ENCODE results near the gene TSC1.

Gene TSC1

DNA sequence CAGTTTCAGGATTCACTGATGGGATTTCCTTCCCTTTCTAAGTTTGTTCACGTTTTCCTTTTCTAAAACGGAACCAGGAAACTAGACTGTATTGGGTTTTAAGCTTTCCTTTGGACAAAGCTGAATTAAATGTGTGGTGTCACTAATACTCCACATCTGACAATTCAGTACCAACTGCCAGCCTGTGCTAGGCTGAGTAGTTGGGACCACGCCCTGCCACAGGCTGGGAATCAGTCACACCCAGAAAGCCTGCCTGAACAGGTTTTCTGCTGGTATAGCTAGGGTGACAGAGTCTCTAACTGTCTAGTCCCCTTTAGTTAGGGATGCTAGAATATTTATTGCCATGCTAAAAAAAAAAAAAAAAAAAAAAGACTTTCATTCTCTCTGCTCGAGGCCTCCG is 50.1 kb downstream of the TSC1 start:
- no peaks in the 10 kb centered on the region for H3K9me3 ChIP-seq (ENCODE audit: control insufficient read depth, insufficient read depth, low read depth, low read length)
- POLR2A ChIA-PET = interaction anchor here (0.7 kb wide), 1 partner anchor 30 kb away, joined by 5 read pairs; no protein-coding TSS in a partner anchor
- no peak overlapping the region for H3K4me3 ChIP-seq (ENCODE audit: low read depth, low read length)
- no peaks in the 10 kb centered on the region for H3K4me1 ChIP-seq (ENCODE audit: control insufficient read depth, insufficient read depth, low read length)
- CTCF ChIA-PET = interaction anchor here (0.8 to 2.8 kb wide), 5 partner anchors 8 to 154 kb away, joined by 3 to 27 read pairs (median 4); no protein-coding TSS in a partner anchor
- H3K27ac ChIP-seq (ENCODE audit: extremely low read depth, low read depth, low read length) = no peak overlapping the region
- H3K36me3 ChIP-seq (ENCODE audit: control insufficient read depth in 2 of 2, insufficient read depth in 1 of 2, low read length in 2 of 2) = peaks cover 10 to 78% of the 10 kb centered on the region in 2 experiments
- TF ChIP-seq KLF1 (tag by site-specific recombination; IDR thresholded peaks at IDR 0.05) = peak; percentile 62
- no peak for TF ChIP-seq ZNF670 (tag by site-specific recombination; IDR thresholded peaks at IDR 0.05; ENCODE audit: low read depth)

DNA sequence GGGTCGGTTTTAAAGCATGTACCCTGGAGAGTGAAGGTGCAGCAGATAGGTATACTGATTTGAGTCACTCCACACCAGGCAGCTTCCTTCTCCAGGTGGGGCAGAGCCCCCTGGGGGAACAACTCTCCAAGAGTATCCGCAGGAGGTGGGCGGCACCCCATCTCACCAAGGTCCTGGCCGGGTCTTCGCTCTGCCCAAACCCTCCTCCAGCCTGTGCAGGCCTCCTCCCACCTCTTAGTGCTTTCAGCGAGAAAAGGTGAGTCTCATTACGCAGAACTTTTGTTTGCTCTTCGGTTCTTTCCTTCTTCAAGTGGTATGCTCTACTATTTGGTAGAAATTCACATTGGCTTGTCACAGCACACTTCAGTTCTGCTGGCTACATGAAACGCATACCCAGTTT is 52.0 kb downstream of the TSC1 start:
- TF ChIP-seq ZFHX2 (tag by site-specific recombination; conservative IDR thresholded peaks at IDR 0.05) = peak; percentile 24; the same call in 1 of the 2 replicates
- no peak for TF ChIP-seq ZNF654 (tag by site-specific recombination; IDR thresholded peaks at IDR 0.05; ENCODE audit: low read depth)
- peak; percentile 40 for TF ChIP-seq ZIC2 (tag by site-specific recombination; IDR thresholded peaks at IDR 0.05)
- peak; percentile 56; the same call in 1 of the 2 replicates for TF ChIP-seq GLIS1 (tag by site-specific recombination; IDR thresholded peaks at IDR 0.05)
- TF ChIP-seq ZFP3 (tag by site-specific recombination; IDR thresholded peaks at IDR 0.05; ENCODE audit: low read depth) = no peak
- TF ChIP-seq ZNF335 (tag by site-specific recombination; conservative IDR thresholded peaks at IDR 0.05) = no peak
- peak; percentile 55; the same call in 1 of the 2 replicates for TF ChIP-seq EGR2 (tag by site-specific recombination; IDR thresholded peaks at IDR 0.05; ENCODE audit: low read depth)
- TF ChIP-seq, protein P1, sequence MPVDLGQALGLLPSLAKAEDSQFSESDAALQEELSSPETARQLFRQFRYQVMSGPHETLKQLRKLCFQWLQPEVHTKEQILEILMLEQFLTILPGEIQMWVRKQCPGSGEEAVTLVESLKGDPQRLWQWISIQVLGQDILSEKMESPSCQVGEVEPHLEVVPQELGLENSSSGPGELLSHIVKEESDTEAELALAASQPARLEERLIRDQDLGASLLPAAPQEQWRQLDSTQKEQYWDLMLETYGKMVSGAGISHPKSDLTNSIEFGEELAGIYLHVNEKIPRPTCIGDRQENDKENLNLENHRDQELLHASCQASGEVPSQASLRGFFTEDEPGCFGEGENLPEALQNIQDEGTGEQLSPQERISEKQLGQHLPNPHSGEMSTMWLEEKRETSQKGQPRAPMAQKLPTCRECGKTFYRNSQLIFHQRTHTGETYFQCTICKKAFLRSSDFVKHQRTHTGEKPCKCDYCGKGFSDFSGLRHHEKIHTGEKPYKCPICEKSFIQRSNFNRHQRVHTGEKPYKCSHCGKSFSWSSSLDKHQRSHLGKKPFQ (tag by site-specific recombination; IDR thresholded peaks at IDR 0.05) = no peak
- TF ChIP-seq, protein P2, sequence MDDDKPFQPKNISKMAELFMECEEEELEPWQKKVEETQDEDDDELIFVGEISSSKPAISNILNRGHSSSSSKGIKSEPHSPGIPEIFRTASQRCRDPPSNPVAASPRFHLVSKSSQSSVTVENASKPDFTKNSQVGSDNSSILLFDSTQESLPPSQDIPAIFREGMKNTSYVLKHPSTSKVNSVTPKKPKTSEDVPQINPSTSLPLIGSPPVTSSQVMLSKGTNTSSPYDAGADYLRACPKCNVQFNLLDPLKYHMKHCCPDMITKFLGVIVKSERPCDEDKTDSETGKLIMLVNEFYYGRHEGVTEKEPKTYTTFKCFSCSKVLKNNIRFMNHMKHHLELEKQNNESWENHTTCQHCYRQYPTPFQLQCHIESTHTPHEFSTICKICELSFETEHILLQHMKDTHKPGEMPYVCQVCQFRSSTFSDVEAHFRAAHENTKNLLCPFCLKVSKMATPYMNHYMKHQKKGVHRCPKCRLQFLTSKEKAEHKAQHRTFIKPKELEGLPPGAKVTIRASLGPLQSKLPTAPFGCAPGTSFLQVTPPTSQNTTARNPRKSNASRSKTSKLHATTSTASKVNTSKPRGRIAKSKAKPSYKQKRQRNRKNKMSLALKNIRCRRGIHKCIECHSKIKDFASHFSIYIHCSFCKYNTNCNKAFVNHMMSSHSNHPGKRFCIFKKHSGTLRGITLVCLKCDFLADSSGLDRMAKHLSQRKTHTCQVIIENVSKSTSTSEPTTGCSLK (tag by site-specific recombination; IDR thresholded peaks at IDR 0.05) = no peak
- TF ChIP-seq ZNF311 (tag by site-specific recombination; IDR thresholded peaks at IDR 0.05; ENCODE audit: borderline replicate concordance) = no peak
- TF ChIP-seq TRIM28 (IDR thresholded peaks at IDR 0.05; ENCODE audit: borderline replicate concordance, low read length) = no peak
- TF ChIP-seq SETDB1 (IDR thresholded peaks at IDR 0.05; ENCODE audit: insufficient read length, low read length) = no peak
- TF ChIP-seq ZSCAN18 (tag by site-specific recombination; IDR thresholded peaks at IDR 0.05) = no peak
- TF ChIP-seq ZNF629 (tag by site-specific recombination; IDR thresholded peaks at IDR 0.05) = no peak
- TF ChIP-seq ZSCAN16 (tag by site-specific recombination; IDR thresholded peaks at IDR 0.05) = no peak
- TF ChIP-seq ZNF202 (tag by site-specific recombination; IDR thresholded peaks at IDR 0.05; ENCODE audit: borderline replicate concordance) = no peak
- TF ChIP-seq ZNF174 (tag by site-specific recombination; IDR thresholded peaks at IDR 0.05) = no peak
- no peak overlapping the region for H3K27ac ChIP-seq (ENCODE audit: extremely low read depth, low read depth, low read length)
- ChIA-PET POLR2A (no interaction called here), CTCF (interaction anchor here (2.8 kb wide), 1 partner anchor 10 kb away, joined by 27 read pairs; no protein-coding TSS in a partner anchor)
- no peaks in the 10 kb centered on the region for H3K4me1 ChIP-seq (ENCODE audit: control insufficient read depth, insufficient read depth, low read length)
- peaks cover 2 to 58% of the 10 kb centered on the region in 2 experiments; a peak in 2 of 3 replicates for H3K36me3 ChIP-seq (ENCODE audit: control insufficient read depth in 2 of 2, insufficient read depth in 1 of 2, low read length in 2 of 2)
- H3K4me3 ChIP-seq (ENCODE audit: low read depth, low read length) = no peak overlapping the region
- H3K9me3 ChIP-seq (ENCODE audit: control insufficient read depth, insufficient read depth, low read depth, low read length) = no peaks in the 10 kb centered on the region
